Smooth muscle cell (in vitro differentiated cells): ENCODE results near the gene KCNH1. TPM values are rescaled to one million over a fixed set of nuclear protein-coding genes. Genes with fewer than 3 reads are reported as not detected.

Experiments used
- DNase-seq: peaks from one replicate; lab custom pipeline; 2025; ENCODE audit not compliant: unreplicated experiment; lab: John Stamatoyannopoulos, UW
- H2AFZ ChIP-seq: fragments of 200-600 bp; sonication (generic); 2 replicates; pipeline ENCODE4 v1.6.0; 2016; ENCODE audit warnings: antibody characterized with exemption, low read depth, mild to moderate bottlenecking
- H3F3A ChIP-seq: fragments of 200-600 bp; sonication (generic); 2 replicates; pipeline ENCODE4 v1.6.0; 2017; ENCODE audit warnings: antibody characterized with exemption, low read depth
- H3K27ac ChIP-seq: fragments of 200-600 bp; sonication (generic); 2 replicates; pipeline ENCODE4 v1.5.1; 2016; ENCODE audit warnings: low read depth, mild to moderate bottlenecking
- H3K27me3 ChIP-seq: fragments of 200-600 bp; sonication (generic); 2 replicates; pipeline ENCODE4 v1.6.1; 2016; ENCODE audit warnings: low read depth, mild to moderate bottlenecking
- H3K36me3 ChIP-seq: fragments of 200-600 bp; sonication (generic); 2 replicates; pipeline ENCODE4 v1.5.1; 2016; ENCODE audit warnings: low read depth
- H3K4me1 ChIP-seq: fragments of 200-600 bp; sonication (generic); 2 replicates; pipeline ENCODE4 v1.5.1; 2016; ENCODE audit warnings: low read depth
- H3K4me2 ChIP-seq: fragments of 200-600 bp; sonication (generic); 2 replicates; pipeline ENCODE4 v1.6.0; 2016; ENCODE audit warnings: mild to moderate bottlenecking
- H3K4me3 ChIP-seq: fragments of 200-600 bp; sonication (generic); 2 replicates; pipeline ENCODE4 v1.5.1; 2016; ENCODE audit warnings: mild to moderate bottlenecking
- H3K79me2 ChIP-seq: fragments of 200-600 bp; sonication (generic); 2 replicates; pipeline ENCODE4 v1.6.0; 2016; ENCODE audit warnings: low read depth, mild to moderate bottlenecking
- H3K9ac ChIP-seq: fragments of 200-600 bp; sonication (generic); 2 replicates; pipeline ENCODE4 v1.6.0; 2016; ENCODE audit warnings: low read depth
- H3K9me3 ChIP-seq: fragments of 200-600 bp; sonication (generic); replicated peaks from 2 replicates; pipeline ENCODE4 v1.5.1; 2016; ENCODE audit warnings: low read depth
- H4K20me1 ChIP-seq: fragments of 200-600 bp; sonication (generic); 2 replicates; pipeline ENCODE4 v1.6.0; 2016; ENCODE audit warnings: low read depth
- WGBS: methylation state at CpG from one replicate; pipeline ENCODE4 v1.1.7; 2016; ENCODE audit warnings: low lambda C conversion rate; 5-methylcytosine and 5-hydroxymethylcytosine counted together
- polyA plus RNA-seq: library from polyadenylated mRNA; unstranded; fragments of >200 nt; fragmentation: Nextera tagmentation; extraction: Ambion mirVana; gene quantifications from 2 replicates; pipeline ENCODE4 v1.2.1, GENCODE V29; 2016
- total RNA-seq: library from RNA; depleted of rRNA; stranded (reverse); fragments of >200 nt; gene quantifications from 2 replicates; pipeline ENCODE4 v1.2.3, GENCODE V29; 2014
- TF ChIP-seq, protein P1 (sequence below): fragments of 200-600 bp; sonication (generic); IDR thresholded peaks from 2 replicates; pipeline ENCODE4 v1.5.1; 2017; ENCODE audit warnings: borderline replicate concordance, mild to moderate bottlenecking, antibody characterized with exemption; ENCODE audit not compliant: insufficient read depth, poor library complexity, severe bottlenecking

Gene KCNH1
- total and polyA plus RNA-seq, 2 experiments from 2014 or later, result 0.30 to 1.9 TPM

- H3K79me2 ChIP-seq, result no peaks in the 10 kb centered on the region
- peaks cover 8% of the 10 kb centered on the region for H3K4me1 ChIP-seq
- H3K27ac ChIP-seq, result no peak overlapping the region
- H3K4me3 ChIP-seq, result no peak overlapping the region
- no peaks in the 10 kb centered on the region for H4K20me1 ChIP-seq
- no peaks in the 10 kb centered on the region for H3K9me3 ChIP-seq
- no peak overlapping the region for H3K4me2 ChIP-seq
- WGBS, result 52% methylated on average over 2 of the region's 2 CpGs
- TF ChIP-seq, protein P1, sequence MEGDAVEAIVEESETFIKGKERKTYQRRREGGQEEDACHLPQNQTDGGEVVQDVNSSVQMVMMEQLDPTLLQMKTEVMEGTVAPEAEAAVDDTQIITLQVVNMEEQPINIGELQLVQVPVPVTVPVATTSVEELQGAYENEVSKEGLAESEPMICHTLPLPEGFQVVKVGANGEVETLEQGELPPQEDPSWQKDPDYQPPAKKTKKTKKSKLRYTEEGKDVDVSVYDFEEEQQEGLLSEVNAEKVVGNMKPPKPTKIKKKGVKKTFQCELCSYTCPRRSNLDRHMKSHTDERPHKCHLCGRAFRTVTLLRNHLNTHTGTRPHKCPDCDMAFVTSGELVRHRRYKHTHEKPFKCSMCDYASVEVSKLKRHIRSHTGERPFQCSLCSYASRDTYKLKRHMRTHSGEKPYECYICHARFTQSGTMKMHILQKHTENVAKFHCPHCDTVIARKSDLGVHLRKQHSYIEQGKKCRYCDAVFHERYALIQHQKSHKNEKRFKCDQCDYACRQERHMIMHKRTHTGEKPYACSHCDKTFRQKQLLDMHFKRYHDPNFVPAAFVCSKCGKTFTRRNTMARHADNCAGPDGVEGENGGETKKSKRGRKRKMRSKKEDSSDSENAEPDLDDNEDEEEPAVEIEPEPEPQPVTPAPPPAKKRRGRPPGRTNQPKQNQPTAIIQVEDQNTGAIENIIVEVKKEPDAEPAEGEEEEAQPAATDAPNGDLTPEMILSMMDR, result no peak
- H3K27me3 ChIP-seq, result peaks cover 5% of the 10 kb centered on the region
- no peak overlapping the region for H2AFZ ChIP-seq
- H3K36me3 ChIP-seq, result no peaks in the 10 kb centered on the region
- no peak for DNase-seq
- no peak overlapping the region for H3K9ac ChIP-seq
- no peaks in the 10 kb centered on the region for H3F3A ChIP-seq
Measured at GRCh38 chr1:210727709-210728108, 406.2 kb downstream of the KCNH1 start.

- no peaks in the 10 kb centered on the region for H3K9me3 ChIP-seq
- no peak for DNase-seq
Measured at GRCh38 chr1:210726621-210727020, 407.3 kb downstream of the KCNH1 start.

GRCh38 chr1:210724768-210725167 lies 409.2 kb downstream of the KCNH1 start:
- H3K36me3 ChIP-seq, result no peaks in the 10 kb centered on the region
- H3K9me3 ChIP-seq, result no peaks in the 10 kb centered on the region
- H2AFZ ChIP-seq, result no peak overlapping the region
- H3F3A ChIP-seq, result no peaks in the 10 kb centered on the region
- no peak for DNase-seq
- TF ChIP-seq, protein P1, result no peak
- no peak overlapping the region for H3K27ac ChIP-seq
- H3K27me3 ChIP-seq, result peaks cover 5% of the 10 kb centered on the region
- H4K20me1 ChIP-seq, result no peaks in the 10 kb centered on the region
- no peaks in the 10 kb centered on the region for H3K79me2 ChIP-seq
- WGBS, result 89% methylated on average over 2 of the region's 2 CpGs
- no peak overlapping the region for H3K4me2 ChIP-seq
- H3K4me3 ChIP-seq, result no peak overlapping the region
- H3K4me1 ChIP-seq, result peaks cover 8% of the 10 kb centered on the region
- no peak overlapping the region for H3K9ac ChIP-seq

More at GRCh38 chr1:210726621-210727020, 407.3 kb downstream of the KCNH1 start:
- no peak overlapping the region for H3K4me2 ChIP-seq
- H3K27ac ChIP-seq, result no peak overlapping the region
- H3K79me2 ChIP-seq, result no peaks in the 10 kb centered on the region
- H2AFZ ChIP-seq, result no peak overlapping the region
- 11% methylated on average over 2 of the region's 2 CpGs for WGBS
- H3K4me1 ChIP-seq, result peaks cover 8% of the 10 kb centered on the region
- H4K20me1 ChIP-seq, result no peaks in the 10 kb centered on the region
- H3K4me3 ChIP-seq, result no peak overlapping the region
- TF ChIP-seq, protein P1, result no peak
- no peaks in the 10 kb centered on the region for H3K36me3 ChIP-seq
- no peaks in the 10 kb centered on the region for H3F3A ChIP-seq
- H3K27me3 ChIP-seq, result peaks cover 5% of the 10 kb centered on the region
- no peak overlapping the region for H3K9ac ChIP-seq

DNA sequence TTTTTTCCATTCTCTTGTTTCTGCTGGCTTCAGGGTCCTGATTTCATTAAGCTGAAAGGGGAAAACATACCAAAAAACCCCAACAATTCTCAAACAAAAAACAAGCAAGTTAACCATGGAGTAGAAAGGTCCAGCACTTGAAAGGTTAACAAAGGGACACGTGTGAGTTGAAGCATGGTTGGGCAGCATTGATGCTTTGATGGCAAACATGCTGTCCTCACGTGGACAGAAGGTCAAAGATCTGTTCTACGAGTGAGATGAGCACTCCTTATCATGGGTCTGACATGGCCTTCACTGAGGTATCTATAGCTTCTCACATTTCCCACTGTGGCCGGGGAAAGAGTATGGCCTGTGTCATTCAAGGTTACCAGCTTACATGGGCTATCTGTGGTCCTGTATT lies 410.3 kb downstream of the KCNH1 start:
- Histone ChIP-seq H4K20me1 (no peaks in the 10 kb centered on the region), H3K27me3 (peaks cover 5% of the 10 kb centered on the region), H3K9me3 (no peaks in the 10 kb centered on the region), H3K27ac (no peak overlapping the region), H3K79me2 (no peaks in the 10 kb centered on the region), H3K4me2 (no peak overlapping the region), H2AFZ (no peak overlapping the region), H3F3A (no peaks in the 10 kb centered on the region), H3K4me1 (peaks cover 8% of the 10 kb centered on the region), H3K36me3 (no peaks in the 10 kb centered on the region), H3K9ac (no peak overlapping the region), H3K4me3 (no peak overlapping the region)
- no peak for DNase-seq
- TF ChIP-seq, protein P1, result no peak
- 70% methylated on average over 4 of the region's 4 CpGs for WGBS
